ENCODE results near the gene LLPH. TPM values are rescaled to one million over a fixed set of nuclear protein-coding genes. Genes with fewer than 3 reads are reported as not detected.

Gene LLPH
- polyA plus RNA-seq, 3 donors = 9.9 to 21.2 (median 17.2) TPM

GRCh38 chr12:66066929-66067523 is 63.5 kb downstream of the LLPH start:
- no peak overlapping the region for H3K27ac ChIP-seq (ENCODE audit: low read depth, low read length)
- 41 to 53% (median 50%) methylated on average over 3 of the region's 3 CpGs for WGBS, 3 donors

Other genes with a start within 250 kb of the LLPH start
- 100 to 1,000 TPM; 123 to 163 (median 126) TPM for gene TMBIM4, start 39.2 kb upstream of the LLPH start, polyA plus RNA-seq
- 10 to 100 TPM in 2 of 3 donors, 1 to 10 TPM in 1; 1.9 to 17.0 (median 14.5) TPM for gene IRAK3, start 58.5 kb upstream of the LLPH start, polyA plus RNA-seq
- gene HELB, start 171.7 kb upstream of the LLPH start, polyA plus RNA-seq = 1 to 10 TPM in 1 of 3 donors, under 1 TPM in 2; 0.45 to 1.0 (median 0.86) TPM